Adrenal gland (tissue), 5 donors: ENCODE results near the gene EPHA4.

Experiments used
- POLR2A ChIP-seq, 2 donors: fragments of 450-650 bp; IDR thresholded peaks; one replicate each; pipeline ENCODE4 v1.6.1; 2017; ENCODE audit warnings: antibody characterized with exemption in 2 of 2, mild to moderate bottlenecking in 2 of 2, moderate library complexity in 1 of 2
- TF ChIP-seq, protein P1 (sequence below), 6 experiments: fragments of 450-650 bp in 4 of 6; fragments of 200-600 bp in 2 of 6; sonication (generic) in 1 of 6; IDR thresholded peaks; 1 replicate in 5 of 6; 2 replicates in 1 of 6; pipeline versions ENCODE4 v1.5.1 to v1.8.0; 2016 to 2021; ENCODE audit warnings: antibody characterized with exemption in 6 of 6, mild to moderate bottlenecking in 2 of 6, moderate library complexity in 1 of 6
- donor health status: DM: no; HTN: no; CAD: no.

DNA sequence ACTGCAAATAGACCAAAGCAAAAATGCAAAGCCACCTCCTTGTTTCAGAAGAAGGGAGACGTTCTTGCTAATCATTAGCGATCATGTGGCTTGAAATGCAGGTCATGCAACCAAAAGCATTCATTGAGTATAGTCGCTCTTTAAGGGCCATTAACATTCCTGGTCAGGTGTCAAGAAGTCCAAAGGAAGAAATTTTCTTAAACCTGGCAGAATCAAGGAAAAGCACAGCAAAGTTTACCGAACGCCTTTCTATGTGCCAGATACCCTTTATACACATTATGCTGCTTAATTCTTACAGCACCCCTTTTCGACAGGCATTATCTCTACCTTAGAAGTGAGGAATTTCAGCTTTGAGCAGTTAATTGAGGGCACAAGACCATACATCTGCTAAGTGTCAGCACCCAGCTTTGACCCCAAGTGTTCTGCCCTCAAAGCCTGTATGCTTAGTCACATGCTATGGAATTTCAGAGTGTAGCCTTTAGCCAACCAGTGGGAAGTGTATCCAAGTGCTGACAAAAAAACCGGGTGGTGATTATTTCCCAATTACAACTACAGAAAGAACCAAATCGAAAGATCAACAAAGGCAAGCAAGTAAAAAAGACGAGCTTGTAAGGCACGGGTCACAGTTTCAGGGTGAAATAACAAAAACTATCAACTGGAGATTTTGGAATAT is 70.8 kb downstream of the EPHA4 start:
- TF ChIP-seq, protein P1, sequence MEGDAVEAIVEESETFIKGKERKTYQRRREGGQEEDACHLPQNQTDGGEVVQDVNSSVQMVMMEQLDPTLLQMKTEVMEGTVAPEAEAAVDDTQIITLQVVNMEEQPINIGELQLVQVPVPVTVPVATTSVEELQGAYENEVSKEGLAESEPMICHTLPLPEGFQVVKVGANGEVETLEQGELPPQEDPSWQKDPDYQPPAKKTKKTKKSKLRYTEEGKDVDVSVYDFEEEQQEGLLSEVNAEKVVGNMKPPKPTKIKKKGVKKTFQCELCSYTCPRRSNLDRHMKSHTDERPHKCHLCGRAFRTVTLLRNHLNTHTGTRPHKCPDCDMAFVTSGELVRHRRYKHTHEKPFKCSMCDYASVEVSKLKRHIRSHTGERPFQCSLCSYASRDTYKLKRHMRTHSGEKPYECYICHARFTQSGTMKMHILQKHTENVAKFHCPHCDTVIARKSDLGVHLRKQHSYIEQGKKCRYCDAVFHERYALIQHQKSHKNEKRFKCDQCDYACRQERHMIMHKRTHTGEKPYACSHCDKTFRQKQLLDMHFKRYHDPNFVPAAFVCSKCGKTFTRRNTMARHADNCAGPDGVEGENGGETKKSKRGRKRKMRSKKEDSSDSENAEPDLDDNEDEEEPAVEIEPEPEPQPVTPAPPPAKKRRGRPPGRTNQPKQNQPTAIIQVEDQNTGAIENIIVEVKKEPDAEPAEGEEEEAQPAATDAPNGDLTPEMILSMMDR (IDR thresholded peaks at IDR 0.05): no peak
- TF ChIP-seq POLR2A (IDR thresholded peaks at IDR 0.05): no peak
